Pulmonary artery endothelial cell (primary cell): ENCODE data around the gene SIPA1L2. TPM values are rescaled to one million over a fixed set of nuclear protein-coding genes. Genes with fewer than 3 reads are reported as not detected.

Source experiments
- DNase-seq: peaks from one replicate; pipeline ENCODE4 v3.0.0-alpha.2; 2011; ENCODE audit warnings: low read depth, low spot score
- total RNA-seq: library from RNA; depleted of rRNA; stranded (reverse); fragments of >200 nt; gene quantifications from 2 replicates; pipeline ENCODE4 v1.2.3, GENCODE V29; 2014

Gene SIPA1L2
- total RNA-seq, 1 donor from 2014 or later, result 20.6 TPM

DNA sequence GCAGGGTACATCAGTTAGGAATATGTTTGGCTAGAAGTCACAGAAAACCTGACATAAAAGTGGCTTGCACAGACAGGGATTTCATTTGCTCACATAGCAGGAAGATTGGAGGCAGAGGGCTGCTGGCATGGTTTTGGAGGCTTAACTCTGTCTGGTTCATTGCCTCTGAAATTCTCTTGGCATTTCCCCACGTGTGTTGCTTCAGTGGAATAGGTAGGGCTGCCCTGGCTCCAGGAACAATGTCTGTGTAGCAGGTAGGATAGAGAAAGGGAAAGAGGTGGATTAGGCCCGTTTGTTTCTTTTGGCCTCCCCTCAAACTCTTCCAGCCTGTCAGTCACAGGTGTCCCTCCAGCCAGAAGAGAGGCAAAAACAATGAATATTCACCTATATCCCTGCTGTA is 20.5 kb upstream of the SIPA1L2 start:
- no peak for DNase-seq

DNA sequence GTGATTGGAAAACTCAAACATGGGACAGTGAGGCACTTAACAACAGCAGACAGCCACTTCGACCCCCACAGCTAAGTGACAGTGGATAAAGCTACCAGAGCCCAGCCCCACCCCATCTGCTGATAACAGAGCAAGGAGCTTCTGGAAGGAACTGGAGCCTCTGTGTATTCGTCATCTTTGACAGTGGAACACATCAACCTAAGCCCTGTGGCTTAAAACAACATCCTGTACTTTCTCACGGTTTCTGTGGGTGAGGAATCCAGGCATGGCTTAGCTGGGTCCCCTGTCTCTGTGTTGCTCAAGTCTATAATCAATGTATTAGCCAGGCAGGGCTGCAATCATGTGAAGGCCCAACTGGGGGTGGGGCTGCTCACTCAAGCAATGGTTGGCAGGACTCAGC is 18.4 kb upstream of the SIPA1L2 start:
- DNase-seq, result no peak

DNA sequence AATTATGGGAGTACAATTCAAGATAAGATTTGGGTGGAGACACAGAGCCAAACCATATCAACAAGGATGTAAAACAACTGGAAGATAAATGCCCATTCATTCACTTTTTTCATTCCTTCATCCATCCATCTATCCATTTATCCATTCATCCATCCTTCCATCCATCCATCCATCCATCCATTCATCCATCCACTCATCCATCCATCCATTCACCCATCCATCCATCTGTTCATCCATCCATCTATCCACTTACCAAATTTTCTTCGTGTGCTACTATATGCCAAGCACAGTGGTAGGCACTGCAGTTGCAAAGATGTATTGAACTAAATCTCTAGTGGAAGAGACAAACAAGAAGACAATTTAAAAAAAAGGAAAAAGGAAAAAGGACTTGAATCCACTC is 14.3 kb upstream of the SIPA1L2 start:
- DNase-seq, result no peak

DNA sequence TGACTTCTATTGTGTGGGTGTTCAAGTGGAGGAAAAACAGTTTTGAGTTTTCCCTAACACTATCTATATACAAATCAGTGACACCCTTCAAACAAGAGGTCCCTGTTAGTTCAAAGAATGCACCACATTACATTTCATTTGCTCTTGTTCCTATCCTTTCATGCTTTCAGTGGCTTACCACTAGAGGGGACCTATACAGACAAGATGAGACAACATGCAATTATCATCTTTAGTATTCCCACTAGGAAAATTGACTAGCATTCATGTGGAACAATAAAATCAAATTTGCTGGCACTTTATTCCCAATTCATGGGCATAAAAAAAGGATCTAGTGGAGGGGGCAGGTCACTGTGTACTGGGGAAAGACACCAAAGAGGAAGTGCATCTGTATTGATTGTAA is 13.3 kb upstream of the SIPA1L2 start:
- DNase-seq, result no peak

DNA sequence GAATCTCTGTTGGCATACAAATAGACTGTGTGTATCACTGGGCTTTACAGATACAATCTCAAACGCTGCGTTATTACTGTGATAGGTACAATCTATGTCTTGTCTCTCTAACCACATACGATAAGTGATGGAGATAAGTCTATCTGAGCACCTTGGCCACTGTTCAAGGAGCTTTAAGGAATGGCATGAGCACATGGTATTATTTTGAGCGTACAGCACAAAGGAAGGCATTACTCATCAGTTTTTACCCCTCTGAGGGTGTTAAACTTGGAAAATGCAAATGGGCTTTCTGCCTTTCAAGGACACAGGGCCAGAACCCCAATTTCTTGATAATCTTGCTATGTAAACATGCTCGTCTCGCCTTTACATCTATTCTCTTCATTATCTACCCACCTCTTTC is 11.6 kb upstream of the SIPA1L2 start:
- DNase-seq, result no peak

DNA sequence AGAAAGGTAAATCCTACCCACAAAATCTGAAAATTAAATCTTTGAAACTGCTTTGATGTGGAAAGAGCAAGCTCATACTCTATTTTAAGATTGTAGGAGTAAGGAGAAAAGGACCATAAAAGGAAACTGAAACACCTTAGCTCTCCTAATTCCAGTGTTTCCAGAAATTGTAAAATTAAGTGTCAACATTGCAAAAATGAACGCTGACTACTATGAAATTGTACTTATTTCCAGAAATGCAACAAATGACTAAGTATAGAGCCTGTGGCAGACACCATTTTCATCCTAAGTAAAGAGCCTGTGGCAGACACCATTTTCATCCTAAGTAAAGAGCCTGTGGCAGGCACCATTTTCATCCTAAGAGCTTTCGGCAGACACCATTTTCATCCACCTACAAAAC is 6.9 kb upstream of the SIPA1L2 start:
- DNase-seq, result no peak

DNA sequence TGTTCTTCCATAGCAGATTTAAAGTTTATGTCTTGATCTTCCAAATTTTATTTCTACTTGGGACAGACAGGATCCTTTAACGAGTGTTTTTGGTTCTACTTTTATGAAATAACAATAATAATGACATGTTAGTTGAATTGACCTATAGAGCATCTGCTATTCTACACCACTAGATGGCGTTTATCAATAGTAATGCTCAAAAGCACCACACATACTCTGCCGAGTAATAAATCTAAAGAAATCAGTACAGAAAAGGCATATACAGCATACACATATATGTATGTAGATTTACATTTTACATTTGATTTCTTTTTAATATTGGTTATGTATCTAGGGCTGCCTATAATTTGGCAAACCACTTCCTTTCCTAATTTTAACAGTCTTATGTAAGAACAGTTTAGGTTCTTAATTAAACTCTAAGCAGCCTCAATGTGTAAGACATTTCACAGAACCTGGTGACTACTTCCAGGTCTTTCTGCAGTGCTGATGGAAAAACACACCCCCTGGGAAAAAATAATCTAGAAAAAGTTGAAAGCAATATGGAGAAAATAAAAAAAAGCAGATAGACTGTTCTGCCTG is 5.9 kb upstream of the SIPA1L2 start:
- DNase-seq, result no peak

DNA sequence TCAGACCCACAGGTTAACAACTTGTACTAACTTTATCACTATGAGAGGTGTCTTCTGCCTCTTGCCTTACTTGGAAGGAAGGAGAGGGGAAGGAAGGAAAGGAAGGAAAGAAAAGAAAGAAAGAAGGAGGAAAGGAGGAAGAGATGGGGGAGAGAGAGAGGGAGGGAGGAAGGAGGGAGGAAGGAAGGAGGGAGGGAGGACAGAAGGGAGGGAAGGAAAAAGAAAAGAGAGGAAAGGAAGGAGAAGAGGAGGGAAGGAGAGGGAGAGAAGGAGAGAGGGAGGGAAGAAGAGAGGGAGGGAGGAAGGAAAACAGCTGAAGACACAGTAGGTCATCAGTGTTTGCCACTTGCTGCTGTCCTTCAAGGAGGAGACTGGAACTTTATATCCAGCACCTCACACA is 5.3 kb upstream of the SIPA1L2 start:
- no peak for DNase-seq

DNA sequence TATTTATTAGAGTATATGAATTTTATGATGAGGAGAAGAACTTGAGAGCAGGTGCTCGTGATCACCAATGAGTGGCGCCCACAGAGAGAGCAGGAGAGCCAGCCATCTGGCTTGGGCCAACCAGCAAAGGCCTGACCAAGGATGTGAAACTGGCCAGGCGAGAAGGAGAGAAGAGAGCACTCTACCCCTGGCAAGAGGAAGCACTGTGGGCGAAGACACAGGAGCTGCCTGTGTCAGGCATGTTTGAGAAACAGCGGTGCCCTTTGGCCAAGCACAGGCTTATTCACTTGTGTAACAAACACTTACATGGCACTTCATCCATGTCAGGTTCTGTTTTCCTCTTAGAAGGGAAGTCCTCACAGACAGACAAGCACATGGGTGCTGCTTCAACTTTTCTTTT is 4.2 kb upstream of the SIPA1L2 start:
- DNase-seq, result no peak

DNA sequence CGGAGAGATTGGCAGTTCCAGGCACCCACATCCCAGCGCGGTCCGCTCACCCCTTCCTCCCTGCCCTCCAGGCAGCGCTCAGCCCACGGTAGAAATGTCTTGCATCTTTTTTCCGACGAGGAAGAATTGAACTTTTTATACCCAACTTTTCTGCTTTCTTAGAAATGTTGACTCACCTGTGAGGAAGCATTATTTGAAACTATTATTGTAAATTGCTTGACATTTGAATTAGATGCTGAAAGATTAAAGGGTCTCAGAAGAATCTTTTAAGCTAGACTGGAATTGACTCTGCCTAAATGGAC is 912 bp upstream of the SIPA1L2 start:
- no peak for DNase-seq

DNA sequence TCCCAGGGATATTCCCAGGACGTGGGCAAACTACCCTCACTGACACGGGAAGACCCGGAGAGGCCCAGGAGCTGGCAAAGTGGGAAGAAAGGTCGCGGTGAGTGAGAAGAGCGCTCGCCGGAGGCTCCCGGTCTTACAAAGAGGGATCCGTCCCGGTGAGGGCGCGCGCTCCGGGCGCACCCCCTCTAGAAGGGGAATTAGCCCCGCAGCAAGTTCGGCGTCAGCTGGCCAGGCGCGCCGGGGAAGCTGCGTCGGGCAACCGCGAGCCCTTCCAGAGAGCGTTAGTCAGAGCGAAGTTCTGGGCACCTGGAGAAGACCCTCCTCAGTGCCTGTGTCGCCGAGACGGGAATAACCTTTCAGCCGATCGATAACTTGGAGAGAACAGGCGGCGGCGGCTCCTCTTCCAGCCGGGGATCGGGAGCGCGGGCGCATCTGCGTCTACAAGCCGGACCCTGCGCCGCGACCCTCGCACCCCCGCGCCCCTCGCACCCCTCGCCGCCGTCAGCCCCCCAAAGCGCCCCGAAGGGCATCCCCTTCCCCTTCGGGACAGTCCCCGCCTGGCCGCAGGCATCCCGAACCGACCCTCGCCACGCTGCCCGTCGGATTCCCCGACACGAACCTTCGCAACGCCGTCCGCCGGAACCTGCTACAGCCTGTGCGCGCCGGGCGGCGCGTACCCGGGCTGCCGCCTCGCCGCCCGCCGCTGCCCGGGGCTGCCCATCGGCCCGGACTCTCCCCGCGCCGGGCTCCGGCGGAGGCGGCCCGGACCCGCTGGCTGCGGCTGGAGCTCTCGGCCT is 485 bp downstream of the SIPA1L2 start:
- DNase-seq, result no peak

DNA sequence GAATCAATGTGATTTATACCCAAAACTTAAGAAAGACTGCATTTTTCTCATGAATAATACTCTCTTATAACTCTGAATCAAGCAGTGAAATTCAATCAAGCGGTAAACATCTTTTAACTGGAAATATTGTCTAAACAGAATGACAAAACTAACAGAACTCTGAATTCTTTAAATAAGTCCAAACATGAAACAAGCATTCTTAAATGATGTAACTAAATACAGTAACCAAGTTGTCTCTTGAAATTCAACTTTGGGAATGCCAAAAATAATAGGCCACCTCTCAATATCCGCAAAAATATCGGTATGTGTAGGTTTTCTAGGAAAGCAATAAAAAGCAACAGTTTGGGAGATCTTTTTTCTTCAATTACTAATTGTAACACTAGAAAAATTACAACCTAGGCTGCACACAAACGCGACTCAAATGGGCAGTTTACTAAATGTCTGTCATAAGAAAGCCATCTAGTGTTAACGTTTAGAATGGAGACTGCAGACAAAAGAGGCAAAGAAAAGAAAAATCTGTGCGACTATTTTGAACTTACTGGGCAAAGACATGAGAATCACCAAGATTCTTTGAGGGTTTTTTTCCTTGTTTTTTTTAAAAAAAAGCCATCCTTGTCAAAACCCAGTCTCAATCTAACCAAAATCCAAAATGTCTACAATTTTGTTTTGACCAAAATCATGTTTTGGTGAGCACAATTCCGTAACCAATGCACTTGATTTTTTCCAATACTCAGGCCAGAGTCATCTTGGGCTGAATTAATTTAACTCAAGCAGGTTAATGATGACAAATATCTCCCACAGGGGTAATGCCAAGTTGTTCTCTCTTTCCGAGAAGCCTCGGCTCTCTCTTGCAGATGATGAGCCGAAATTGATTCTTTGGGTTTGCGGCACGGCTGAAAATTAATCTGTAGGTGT is 1.3 kb downstream of the SIPA1L2 start:
- DNase-seq, result no peak

DNA sequence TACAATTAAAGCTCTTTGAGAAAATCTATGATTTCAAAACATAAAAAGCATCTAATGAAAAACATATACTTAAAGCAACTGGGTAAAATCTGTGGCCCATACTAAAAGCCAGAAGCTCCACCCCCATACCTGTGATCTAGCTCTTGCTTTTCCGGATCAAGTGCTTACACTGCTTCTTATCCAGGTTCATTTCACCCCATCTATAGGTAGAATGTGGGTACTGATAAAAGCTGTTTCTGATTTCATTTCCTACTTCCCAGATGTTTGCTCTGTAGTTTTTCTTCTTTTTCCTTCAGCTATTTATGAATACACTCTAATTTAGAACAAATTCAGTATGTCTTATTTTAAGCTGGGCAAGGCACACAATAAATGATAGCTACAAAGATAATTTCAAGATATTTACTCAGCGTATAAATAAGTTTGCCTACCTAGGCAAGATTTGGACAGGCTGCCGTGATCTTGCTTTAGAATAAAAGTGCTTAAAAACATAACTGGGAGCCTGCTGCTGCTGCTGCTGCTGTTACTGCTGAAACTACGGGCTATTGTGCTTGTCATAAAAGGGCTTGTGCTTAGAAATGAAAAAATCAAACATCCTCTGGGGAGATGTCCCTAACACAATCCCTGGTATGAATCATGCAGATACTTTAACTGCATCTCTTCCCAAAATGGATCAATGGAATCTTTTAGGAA is 2.1 kb downstream of the SIPA1L2 start:
- no peak for DNase-seq

DNA sequence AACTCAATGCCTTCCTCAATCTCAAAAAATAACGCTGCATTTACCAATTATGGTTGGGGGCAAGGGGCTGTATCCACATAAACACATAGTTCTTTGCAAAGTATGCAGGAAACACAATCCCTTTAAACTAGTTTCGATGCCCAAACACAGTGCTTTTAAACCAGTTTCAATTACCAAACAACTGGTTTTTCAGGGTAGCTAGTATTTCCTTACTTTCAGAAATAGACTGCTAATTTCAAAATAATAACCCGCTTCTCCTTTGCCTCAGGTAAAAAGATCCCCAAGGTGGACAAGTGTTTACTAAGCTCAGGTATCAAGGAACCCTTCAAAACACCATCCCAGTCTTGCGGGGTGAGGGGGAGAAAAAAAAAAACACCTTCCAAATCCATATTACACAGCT is 2.8 kb downstream of the SIPA1L2 start:
- DNase-seq, result no peak

DNA sequence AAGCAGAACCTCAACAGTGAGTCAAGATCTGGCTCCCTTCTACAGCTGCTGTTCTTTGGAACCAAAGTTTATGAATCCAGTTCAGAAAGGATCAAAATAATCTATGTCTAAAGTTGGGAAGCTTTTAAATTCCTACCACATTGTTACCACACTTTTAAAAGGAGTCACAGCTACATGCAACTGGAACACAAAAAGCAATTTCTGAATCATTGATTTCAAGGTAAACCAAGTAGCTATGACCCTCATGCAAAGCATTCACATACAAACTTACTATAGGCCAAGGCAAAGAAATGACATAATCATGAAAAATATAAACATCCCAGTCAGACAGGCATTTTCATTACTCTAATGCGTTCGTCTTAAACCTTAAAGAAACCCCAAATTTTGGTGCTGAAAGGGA is 3.5 kb downstream of the SIPA1L2 start:
- no peak for DNase-seq

DNA sequence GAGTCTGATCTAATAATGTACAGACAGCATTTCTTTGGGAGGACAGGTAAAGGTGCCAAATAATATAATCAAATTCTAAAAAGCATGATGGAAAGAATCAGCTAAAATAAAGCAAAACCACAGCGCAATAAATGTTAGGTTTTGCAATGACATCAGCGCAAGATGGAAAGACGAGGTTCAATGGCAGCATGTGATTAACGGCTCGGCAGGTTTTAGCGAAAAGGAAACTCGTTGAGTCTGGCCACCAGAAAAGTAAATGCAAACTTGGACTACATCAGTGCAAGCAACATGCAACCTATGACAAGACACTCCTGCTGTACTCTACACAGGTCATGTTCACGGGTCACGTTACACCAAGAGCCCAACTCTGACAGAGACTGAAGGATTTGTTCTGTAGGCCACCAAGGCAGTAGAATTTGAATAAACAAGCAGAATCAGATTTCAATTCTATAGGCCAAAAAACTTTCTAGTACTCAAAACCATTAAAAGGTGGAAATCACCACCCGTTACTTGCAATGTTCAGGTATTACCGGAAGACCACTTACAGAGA is 4.5 kb downstream of the SIPA1L2 start:
- no peak for DNase-seq

DNA sequence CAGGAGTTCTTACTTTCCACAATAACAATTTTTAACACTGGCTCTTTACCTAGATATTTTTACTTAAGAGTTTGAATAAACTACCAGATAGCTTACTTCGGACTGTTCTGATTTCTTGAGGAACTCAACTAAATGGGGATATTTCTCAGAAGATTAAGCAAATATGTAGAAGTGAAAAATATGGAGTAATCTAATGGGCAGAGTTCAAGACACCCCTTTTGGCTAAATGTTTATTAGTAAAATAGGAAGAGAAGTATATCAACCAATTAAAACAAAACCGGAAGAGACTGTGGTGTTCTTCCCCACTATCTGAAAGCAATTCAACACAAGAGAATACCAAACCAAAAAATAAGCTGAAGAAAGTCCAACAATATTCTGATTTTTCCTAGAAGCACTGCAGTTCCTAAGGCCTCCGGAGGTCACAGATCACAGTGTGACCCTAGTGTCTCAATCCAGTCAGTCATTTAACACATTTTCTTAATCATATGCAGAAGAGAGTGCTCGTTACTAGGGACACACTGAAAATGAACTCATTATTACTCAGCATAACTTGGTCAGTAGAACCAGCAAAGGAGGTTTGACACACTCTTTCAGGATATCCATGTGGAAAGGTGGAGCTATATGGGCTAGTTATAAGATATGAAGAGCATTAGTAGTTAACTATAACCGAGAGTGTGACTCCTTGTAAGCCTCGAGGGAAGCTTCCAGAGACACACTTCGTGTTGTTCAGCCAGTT is 5.2 kb downstream of the SIPA1L2 start:
- no peak for DNase-seq

DNA sequence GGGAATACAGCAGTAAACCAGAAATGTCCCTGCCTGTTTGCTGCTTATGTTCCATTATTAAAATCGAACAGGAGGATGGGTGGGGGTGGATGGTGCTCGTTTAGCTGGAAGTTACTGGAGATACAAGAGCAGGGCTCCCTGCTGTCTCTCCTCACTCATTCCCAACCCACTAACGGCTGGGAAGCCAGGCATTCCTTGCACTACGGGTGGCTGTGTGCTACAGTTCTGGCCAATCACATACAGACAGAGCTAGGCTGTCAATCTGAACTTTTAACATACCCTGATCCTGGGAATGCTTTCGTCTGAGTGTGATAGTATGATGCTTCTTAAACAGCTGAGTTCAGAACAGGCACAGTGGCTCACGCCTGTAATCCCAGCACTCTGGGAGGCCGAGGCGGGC is 7.0 kb downstream of the SIPA1L2 start:
- DNase-seq, result no peak

DNA sequence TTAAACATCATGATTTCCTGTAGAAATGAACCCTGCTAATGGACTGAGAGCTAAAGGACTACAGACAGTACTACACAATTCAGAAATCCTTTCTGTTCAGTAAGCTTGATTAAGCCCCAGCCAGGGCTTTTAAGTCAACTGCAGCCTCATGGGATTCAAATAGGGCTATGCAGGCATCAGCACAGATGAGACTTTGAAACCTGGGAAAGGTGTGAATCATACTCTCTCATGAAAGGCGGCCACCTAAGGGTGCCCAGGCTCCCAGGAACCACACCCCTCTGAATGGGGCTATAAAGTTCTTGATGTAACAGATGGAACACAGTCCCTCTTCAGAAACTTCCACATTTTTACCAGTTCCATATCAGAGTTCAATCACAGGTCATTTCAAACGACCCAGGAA is 7.6 kb downstream of the SIPA1L2 start:
- no peak for DNase-seq

DNA sequence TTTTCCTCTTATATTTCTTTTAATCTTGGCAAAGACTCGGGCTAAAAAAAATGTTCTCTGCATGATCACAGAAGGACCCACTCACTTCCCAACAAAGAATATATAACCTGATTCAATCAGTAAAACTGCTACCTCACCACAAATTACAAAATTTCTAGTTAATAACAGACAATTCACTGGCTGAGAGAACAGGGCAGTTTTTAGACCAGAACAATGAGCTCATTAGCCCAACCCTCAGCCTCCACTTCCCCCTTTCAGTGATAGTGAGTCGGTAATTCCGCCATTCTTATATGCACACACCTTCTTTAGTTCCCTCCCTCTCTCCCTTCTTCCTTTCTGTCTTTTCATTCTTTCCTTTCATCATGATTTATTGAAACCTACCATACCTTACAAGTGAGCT is 8.9 kb downstream of the SIPA1L2 start:
- no peak for DNase-seq

DNA sequence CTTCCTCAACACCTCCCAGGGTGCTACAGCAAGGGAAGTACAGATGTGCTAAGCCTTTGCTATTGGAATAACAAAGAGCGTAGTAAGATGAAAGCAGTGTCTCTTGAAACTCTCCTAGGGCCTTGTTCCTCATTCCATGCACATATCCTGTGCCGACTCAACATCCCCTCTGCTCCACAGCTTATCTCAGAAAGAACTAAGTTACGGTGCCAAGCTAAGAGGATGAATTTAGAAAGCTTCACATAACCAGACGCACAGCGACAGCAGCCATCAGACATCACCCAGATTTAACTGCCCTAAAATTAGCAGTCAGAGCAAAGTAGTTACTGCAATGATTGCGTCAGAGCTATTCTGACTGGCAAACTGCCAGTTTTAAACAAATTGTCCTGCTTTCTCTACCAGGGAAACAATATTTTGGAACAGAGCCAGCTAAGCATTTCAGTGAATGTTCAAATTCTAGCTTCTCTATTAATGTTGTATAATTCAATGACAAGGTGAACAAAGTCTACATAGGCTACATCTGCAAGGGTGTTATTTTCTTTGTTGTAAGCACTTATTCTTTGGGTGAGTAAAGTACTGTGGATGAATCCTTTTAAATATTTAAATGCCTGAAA is 9.5 kb downstream of the SIPA1L2 start:
- DNase-seq, result peak; percentile 63
